IMR-90 (cell line): ENCODE results near the gene SLC2A8.

Experiments
- BHLHE40 ChIP-seq: fragments of 150-350 bp; IDR thresholded peaks from 2 replicates; pipeline ENCODE4 v1.6.1; 2016; ENCODE audit warnings: mild to moderate bottlenecking, low read depth, low read length
- FOS ChIP-seq: fragments of 150-350 bp; IDR thresholded peaks from 2 replicates; pipeline ENCODE4 v1.6.1; 2016; ENCODE audit warnings: low read depth, low read length
- MAFK ChIP-seq: IDR thresholded peaks from 2 replicates; pipeline ENCODE4 v1.6.1; 2012; ENCODE audit warnings: low read depth, low read length, improper control_type of control experiment
- RAD21 ChIP-seq: IDR thresholded peaks from 2 replicates; pipeline ENCODE4 v1.6.1; 2012; ENCODE audit warnings: low read length, improper control_type of control experiment
- RFX5 ChIP-seq: IDR thresholded peaks from 2 replicates; pipeline ENCODE4 v1.8.0; 2012; ENCODE audit warnings: low read depth, mild to moderate bottlenecking, low read length, moderate library complexity
- TF ChIP-seq, protein P1 (sequence below): conservative IDR thresholded peaks from 2 replicates; pipeline ENCODE4 v1.5.1; 2012; ENCODE audit warnings: mild to moderate bottlenecking, low read depth, low read length, improper control_type of control experiment

DNA sequence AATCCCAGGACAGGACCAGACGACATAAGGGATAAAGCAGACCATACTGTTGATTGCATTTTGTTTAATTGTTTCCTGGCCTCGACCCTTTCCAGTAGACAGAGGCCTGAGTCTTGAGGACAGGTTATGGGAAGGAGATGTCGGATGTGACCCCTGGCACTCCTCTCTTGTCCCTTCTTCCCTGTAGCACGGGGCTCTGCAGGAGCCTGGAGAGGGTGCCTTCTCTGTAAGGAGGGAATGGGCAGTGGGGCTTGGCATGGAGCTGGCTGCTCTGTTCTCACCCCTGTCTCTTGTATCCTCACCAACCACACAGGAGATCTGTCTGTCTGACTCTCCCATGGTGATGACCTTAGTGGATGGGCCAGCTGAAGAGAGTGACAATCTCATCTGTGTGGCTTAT, 40.1 kb upstream of the SLC2A8 start:
- no peak for TF ChIP-seq RAD21
- TF ChIP-seq, protein P1, sequence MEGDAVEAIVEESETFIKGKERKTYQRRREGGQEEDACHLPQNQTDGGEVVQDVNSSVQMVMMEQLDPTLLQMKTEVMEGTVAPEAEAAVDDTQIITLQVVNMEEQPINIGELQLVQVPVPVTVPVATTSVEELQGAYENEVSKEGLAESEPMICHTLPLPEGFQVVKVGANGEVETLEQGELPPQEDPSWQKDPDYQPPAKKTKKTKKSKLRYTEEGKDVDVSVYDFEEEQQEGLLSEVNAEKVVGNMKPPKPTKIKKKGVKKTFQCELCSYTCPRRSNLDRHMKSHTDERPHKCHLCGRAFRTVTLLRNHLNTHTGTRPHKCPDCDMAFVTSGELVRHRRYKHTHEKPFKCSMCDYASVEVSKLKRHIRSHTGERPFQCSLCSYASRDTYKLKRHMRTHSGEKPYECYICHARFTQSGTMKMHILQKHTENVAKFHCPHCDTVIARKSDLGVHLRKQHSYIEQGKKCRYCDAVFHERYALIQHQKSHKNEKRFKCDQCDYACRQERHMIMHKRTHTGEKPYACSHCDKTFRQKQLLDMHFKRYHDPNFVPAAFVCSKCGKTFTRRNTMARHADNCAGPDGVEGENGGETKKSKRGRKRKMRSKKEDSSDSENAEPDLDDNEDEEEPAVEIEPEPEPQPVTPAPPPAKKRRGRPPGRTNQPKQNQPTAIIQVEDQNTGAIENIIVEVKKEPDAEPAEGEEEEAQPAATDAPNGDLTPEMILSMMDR = no peak
- no peak for TF ChIP-seq RFX5
- no peak for TF ChIP-seq BHLHE40
- TF ChIP-seq FOS = no peak
- no peak for TF ChIP-seq MAFK
